NCI-H1092 (cell line): ENCODE measurements around the gene TSPAN15.
"Not testable (repeated sequence)": the region's sequence is repeated elsewhere in the genome, so short reads cannot be mapped to it uniquely, and the experiment has no call there.

Experiments
- DNase-seq: peaks from one replicate; lab custom pipeline; 2025; lab: John Stamatoyannopoulos, UW

TSPAN15 gene

GRCh38 chr10:69446650-69447151, 4.6 kb upstream of the TSPAN15 start:
- DNase-seq = no peak

DNA sequence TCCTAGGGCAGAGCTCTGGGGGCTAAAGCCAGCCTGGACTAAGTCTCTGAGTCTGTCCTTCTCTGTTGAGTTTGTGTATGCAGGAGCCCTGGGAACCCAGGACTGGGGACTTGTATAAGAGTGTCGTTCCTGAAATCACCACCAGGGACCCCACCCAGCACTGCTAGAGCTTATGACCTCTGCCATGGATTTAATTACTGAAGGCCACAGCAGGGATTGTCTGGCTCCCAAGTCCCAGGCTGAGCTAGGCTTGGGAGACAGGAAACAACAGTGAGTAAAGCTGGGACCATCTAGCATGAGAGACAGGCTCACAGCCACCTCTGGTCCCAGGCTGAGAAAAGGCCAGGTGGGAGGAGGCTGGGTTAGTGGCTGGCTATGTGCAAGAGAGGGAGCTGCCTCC, 1.4 kb upstream of the TSPAN15 start:
- peak; percentile 32 for DNase-seq

DNA sequence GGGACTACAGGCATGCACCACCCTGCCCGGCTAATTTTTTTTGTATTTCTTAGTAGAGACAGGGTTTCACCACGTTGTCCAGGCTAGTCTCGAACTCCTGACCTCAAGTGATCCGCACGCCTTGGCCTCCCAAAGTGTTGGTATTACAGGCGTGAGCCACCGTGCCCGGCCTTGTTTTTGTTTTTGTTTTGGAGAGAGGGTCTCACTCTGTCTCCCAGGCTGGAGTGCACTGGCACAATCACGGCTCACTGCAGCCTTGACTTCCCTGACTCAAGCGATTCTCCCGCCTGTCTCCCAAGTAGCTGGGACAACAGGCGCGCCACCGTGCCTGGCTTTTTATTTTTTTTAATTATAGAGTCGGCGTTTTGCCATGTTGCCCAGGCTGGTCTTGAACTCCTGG, 870 bp upstream of the TSPAN15 start:
- DNase-seq = not testable (repeated sequence)

GRCh38 chr10:69451784-69452251, 553 bp downstream of the TSPAN15 start:
- no peak for DNase-seq

GRCh38 chr10:69452676-69453415, 1.6 kb downstream of the TSPAN15 start:
- DNase-seq = no peak

DNA sequence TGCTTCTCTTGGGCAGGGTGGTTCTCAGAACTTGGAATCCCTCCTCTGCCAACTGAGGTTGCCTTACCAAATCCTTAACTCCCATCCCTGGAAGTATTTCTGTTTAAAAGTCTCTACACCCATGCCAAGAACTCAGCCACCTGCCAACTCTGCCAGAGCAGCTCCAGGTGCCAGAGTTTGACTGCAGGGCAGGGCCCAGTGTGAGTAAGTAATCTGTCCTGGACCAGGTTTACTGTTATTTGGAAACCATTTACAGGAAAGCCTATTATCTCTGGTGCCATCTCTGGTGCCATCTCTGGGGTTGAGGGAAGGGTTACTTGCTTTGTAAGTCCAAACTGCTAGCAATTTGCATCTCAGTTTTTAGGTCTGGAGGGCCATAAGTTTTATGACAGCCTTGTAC, 2.5 kb downstream of the TSPAN15 start:
- DNase-seq = no peak

DNA sequence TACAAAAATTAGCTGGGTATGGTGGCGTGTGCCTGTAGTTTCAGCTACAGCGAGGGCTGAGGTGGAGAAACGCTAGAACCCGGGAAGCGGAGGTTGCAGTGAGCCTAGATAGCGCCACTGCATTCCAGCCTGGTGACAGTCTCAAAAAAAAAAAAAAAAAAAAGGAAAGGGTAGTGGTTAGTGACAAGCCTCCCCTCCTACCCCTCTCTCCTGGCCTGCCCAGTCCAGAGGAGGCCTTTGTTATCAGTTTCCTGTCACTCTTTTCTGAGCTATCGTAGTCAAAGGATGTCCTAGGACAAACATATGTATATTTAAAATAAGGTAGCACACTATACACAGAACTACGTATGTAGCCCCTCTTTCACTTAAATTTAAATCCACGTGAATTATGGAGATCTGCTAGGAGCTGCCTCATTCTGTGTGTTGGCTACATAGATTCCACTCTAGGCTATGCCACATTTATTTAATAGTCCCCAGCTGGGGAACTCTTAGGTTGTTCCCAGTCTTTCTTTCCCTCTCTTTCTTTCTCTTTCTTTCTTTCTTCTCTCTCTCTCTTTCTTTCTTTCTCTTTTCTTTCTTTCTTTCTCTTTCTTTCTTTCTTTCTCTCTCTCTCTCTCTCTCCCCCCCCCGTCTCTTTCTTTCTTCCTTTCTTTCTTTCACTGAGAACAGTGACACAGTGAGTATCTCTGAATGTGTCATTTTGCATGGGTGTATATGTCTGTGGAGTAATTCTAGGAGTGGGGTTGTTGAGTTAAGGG, 3.9 kb downstream of the TSPAN15 start:
- DNase-seq = no peak

- no peak for DNase-seq
Observed at GRCh38 chr10:69456880-69457693, 5.8 kb downstream of the TSPAN15 start.

GRCh38 chr10:69457771-69458237, 6.5 kb downstream of the TSPAN15 start:
- DNase-seq = no peak

DNA sequence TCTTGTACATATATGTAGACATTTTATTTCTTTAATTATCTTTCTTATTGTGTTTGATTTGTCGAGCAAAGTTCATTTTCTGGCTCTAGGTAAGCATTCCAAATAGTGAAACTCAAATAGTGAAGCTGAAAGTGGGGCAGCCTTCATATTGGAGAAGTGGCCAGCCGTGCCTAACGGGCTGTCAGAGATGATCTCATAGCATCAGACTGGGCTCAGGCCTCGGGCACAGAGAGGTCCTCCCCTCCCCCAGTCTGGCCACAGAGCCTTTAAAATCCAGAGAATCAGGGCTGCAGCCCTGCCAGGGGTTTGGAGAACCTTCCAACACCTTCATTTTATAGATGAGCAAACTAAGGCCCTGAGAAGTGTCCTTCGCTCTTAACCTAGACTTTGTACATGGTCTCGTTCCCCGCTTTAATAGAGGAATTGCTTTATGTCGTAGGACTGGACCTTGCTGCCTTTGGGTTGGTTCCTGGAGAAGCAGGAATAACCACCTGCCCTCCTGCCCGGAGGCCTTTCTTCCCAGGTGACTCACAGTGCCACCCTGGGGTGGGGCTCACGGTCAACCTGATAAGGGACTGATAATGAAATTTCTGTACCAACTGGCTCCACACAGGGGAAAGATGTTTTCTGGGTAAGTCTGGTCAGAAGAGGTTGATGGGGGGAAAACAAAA, 7.3 kb downstream of the TSPAN15 start:
- DNase-seq = no peak

GRCh38 chr10:69459101-69459790, 8.0 kb downstream of the TSPAN15 start:
- no peak for DNase-seq

DNA sequence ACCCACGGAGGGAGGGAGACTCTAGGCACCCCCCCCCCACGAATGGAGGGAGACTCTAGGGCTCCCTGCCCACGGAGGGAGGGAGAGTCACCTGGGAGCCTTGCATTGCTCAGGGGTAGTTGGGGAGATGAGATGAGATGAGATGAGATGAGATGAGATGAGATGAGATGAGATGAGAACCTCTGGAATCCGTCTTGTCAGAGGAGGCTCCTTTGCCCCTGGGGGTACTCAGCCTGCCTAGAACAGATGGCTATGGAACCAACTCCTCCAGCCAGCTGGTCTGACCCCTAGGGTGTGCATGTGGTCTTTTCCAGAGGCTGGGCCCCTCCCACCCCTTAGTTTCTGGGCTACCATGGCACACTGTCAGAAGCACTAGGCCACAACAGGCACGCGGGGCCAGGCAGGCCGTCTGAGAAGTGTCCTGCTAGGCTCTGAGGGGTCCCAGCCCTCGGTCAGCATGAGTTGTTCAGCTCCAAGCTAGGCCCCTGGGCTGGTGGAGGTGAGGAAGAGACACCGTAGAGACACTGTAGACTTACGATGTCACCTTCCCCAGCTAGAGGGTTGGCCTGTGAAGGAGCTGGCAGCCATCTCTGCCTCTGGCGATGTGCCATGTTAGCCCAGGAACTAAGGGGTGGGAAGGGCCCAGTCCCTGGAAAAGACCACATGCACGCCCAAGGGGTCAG, 8.8 kb downstream of the TSPAN15 start:
- no peak for DNase-seq

DNA sequence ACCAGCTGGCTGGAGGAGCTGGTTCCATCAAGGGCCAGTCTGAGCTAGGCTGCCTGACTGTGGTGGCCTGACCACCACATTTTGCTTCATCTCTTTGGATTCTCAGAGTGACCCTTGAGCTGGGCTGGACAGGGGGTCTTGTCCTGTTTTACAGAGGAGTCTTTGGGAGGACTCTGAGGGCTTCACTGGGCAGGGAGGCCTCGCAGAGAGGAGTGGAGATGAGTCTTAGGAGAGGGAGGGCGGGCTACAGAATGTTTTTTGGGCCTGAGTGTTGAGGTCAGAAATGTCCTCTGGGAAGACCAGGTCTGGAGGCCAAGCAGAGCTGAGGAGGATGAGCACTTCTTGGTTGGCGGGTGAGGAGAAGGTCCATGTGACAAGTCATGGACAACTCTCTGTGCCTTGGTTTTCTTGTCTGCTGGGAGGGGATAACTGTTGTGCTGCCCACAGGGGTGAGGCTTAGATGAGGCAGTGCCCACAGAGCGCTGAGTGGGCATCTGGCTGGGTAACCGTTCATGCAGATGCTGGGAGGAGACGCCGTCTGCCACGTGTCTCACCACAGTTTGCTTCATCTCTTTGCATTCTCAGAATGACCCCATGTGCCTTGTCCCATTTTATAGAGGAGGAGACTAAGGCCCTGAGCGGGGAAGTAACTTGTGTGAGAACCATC, 9.4 kb downstream of the TSPAN15 start:
- no peak for DNase-seq

GRCh38 chr10:69461243-69462025, 10.2 kb downstream of the TSPAN15 start:
- DNase-seq = no peak

GRCh38 chr10:69463886-69464285, 12.6 kb downstream of the TSPAN15 start:
- no peak for DNase-seq

- DNase-seq = no peak
Observed at GRCh38 chr10:69464401-69464800, 13.1 kb downstream of the TSPAN15 start.

DNA sequence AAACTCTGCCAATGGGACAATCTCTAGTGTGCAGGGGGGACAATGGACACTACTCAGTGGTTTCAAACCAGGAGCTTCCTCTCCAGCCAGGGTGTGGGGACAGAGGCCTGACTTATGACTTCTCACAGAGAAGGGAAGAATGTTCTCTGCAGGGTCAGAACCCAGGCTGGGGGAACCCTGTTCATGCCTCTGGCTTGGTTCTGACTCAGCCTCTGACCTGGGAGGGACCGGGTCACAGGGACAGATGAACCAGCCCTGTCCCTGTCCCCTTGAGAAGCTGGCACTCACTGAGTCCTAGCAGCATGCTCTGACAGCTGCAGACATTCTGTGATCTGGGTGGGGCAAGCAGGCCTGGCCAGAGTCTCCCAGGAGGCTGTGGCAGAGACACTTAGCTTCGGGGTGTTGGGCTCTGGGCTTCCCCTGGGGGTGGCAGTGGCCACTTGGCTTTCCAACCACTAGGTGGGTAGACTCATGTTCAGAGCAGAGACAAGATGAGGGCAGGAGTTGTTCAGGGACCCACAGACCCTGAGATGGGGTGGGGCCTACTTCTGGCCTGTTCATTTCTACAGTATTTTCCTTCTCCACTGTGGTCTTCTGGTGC, 13.6 kb downstream of the TSPAN15 start:
- DNase-seq = no peak

DNA sequence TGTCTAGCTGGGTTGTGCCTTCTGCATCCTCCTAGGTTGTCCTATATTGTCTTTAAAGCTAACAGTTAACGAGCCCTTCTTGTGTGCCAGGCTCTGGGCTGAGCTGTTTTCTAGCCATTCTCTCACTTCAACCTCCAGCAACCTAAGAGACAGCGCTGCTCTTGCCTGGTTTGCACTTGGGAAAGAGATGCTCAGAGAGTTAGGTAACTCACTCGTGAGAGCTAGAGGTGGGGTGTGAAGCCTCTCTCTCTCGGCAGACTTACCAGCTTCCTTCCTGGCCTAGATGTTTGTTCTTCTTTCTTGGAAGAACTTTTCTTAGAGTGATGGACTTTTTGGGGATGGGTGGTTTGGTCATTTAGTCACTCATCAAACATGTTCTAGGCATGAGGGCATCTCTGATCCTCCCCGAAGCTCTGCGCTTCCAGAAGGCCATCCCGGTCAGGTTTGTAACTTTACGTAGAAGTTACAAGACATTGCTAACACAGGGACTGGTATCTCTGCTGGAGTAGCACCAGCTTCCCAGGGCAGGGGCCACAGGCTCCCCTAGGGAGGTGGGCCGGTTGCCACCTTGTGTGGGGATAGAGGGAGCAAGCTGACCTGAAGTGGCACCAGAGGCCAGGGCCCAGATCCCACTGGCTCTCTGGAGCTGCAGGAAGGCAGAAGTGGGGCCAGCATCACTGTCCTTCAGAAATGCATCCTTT, 14.3 kb downstream of the TSPAN15 start:
- DNase-seq = no peak
